Activated naive CD8-positive, alpha-beta T cell (primary cell): Measurements from ENCODE around the gene CDC14C.

Experiments
- H3K27ac Mint-ChIP-seq: one replicate; pipeline ENCODE4 v1.8.0; 2021; ENCODE audit warnings: mixed read lengths
- H3K27me3 Mint-ChIP-seq: one replicate; pipeline ENCODE4 v1.8.0; 2021; ENCODE audit warnings: mixed read lengths
- H3K36me3 Mint-ChIP-seq: one replicate; pipeline ENCODE4 v1.8.0; 2021; ENCODE audit warnings: mixed read lengths
- H3K4me1 Mint-ChIP-seq: one replicate; pipeline ENCODE4 v1.8.0; 2021; ENCODE audit warnings: low read depth, mixed read lengths
- H3K4me3 Mint-ChIP-seq: one replicate; pipeline ENCODE4 v1.8.0; 2021; ENCODE audit warnings: mild to moderate bottlenecking, mixed read lengths
- H3K9me3 Mint-ChIP-seq: one replicate; pipeline ENCODE4 v1.8.0; 2021; ENCODE audit warnings: low read depth, mixed read lengths

CDC14C gene

GRCh38 chr7:48943279-48943990 is 19.1 kb downstream of the CDC14C start:
- Mint-ChIP-seq H3K9me3 (peaks cover 3% of the 10 kb centered on the region), H3K27me3 (no peaks in the 10 kb centered on the region), H3K4me3 (no peak overlapping the region), H3K36me3 (no peaks in the 10 kb centered on the region), H3K4me1 (no peaks in the 10 kb centered on the region), H3K27ac (no peak overlapping the region)

DNA sequence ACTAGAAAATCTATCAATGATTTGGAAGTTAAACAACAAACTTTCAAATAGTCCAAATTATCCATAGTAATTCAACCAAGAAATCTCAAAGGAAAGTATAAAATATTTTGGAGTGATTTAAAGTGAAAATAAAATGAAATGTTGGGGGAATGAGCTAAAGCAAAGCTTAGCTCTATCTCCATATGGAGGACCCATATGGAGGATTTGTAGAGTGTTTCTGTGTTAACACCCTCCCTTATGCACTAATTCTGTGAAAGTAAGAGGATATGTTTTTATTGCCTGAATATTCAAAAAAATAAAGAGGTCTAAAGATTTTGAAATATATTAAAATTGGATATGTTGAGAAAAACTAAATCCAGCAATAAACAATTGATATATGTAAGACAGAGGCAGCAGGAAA is 31.6 kb downstream of the CDC14C start:
- Mint-ChIP-seq H3K4me1 (no peaks in the 10 kb centered on the region), H3K27me3 (no peaks in the 10 kb centered on the region), H3K36me3 (no peaks in the 10 kb centered on the region), H3K9me3 (peaks cover 4% of the 10 kb centered on the region), H3K27ac (no peak overlapping the region), H3K4me3 (no peak overlapping the region)

GRCh38 chr7:48959676-48960075 is 35.3 kb downstream of the CDC14C start:
- Mint-ChIP-seq H3K4me3 (no peak overlapping the region), H3K27me3 (no peaks in the 10 kb centered on the region), H3K27ac (no peak overlapping the region), H3K4me1 (no peaks in the 10 kb centered on the region), H3K36me3 (no peaks in the 10 kb centered on the region), H3K9me3 (peaks cover 4% of the 10 kb centered on the region)

DNA sequence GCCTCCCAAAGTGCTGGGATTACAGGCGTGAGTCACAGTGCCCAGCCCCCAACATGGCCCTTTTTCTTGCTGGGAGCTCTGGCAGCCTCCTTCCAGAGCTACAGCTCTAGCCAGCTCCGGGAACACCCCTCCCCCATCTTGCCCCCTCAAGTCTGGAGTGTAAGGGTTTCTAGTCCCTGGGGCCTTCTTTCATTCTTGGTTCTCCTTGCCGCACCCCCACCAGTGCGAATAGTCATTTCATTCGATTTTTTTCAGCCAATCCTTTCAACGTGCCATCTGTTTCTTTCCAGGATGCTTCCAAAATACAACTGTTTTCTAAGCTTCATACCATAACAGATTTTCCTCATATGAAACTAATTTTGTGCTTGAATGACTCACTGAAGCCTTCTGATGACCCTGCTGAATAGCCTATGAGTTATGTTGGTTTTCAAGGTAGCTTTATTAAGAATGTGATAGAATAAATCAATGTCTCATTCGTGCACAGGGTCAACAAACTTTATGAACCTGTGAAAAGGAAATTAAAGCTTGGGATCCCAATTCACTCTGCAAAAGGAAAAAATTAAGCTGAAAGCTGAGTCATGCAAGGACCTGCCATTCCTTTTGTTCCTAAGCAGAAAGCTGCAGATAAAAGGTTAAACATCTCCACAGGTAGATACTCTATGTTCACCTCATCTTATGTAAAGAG is 38.6 kb downstream of the CDC14C start:
- peaks cover 4% of the 10 kb centered on the region for H3K9me3 Mint-ChIP-seq
- H3K4me3 Mint-ChIP-seq = no peak overlapping the region
- no peak overlapping the region for H3K27ac Mint-ChIP-seq
- no peaks in the 10 kb centered on the region for H3K36me3 Mint-ChIP-seq
- H3K27me3 Mint-ChIP-seq = no peaks in the 10 kb centered on the region
- H3K4me1 Mint-ChIP-seq = no peaks in the 10 kb centered on the region

DNA sequence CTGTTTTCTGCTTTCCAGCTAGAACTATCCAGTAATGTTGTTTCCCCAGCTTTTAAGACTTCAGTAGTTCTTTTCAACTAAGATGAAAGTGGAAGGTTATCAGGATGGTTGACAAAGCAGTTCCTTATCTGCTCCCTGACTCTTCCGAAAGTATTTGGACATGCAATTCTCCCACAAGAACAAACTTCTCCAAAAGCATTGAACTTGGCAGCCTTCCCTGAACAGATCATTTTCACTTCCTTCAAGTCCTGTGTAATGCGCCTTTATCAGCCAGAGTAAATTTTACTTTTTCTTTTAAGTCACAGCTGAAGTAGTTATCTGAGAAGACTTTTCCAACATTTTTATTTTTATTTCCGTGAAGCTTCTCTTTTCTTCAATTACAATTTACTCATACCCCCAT is 39.7 kb downstream of the CDC14C start:
- no peaks in the 10 kb centered on the region for H3K27me3 Mint-ChIP-seq
- H3K36me3 Mint-ChIP-seq = no peaks in the 10 kb centered on the region
- peaks cover 4% of the 10 kb centered on the region for H3K9me3 Mint-ChIP-seq
- H3K27ac Mint-ChIP-seq = no peak overlapping the region
- no peaks in the 10 kb centered on the region for H3K4me1 Mint-ChIP-seq
- H3K4me3 Mint-ChIP-seq = no peak overlapping the region

GRCh38 chr7:48971173-48971572 is 46.8 kb downstream of the CDC14C start:
- H3K4me3 Mint-ChIP-seq = no peak overlapping the region
- no peaks in the 10 kb centered on the region for H3K4me1 Mint-ChIP-seq
- no peak overlapping the region for H3K27ac Mint-ChIP-seq
- H3K36me3 Mint-ChIP-seq = no peaks in the 10 kb centered on the region
- no peaks in the 10 kb centered on the region for H3K9me3 Mint-ChIP-seq
- no peaks in the 10 kb centered on the region for H3K27me3 Mint-ChIP-seq

DNA sequence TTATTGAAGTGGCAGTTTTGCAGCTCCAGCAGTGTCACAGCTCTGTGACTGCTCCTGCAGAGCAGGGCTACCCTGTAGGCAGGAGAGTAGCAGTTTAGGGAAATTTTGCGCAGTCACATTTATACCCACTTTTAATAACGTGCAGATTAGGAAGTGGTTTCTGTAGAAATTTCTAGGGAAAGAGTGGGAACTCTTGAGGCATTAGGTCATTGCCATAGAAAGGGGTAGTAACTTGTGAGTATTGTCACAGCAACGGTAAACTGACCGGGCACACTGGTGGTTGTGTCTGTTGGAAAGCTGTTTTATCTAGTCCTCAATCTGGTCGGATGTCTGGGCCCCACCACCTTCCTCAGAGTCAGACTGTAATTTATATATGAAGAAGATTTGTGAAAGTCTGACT is 51.9 kb downstream of the CDC14C start:
- H3K4me1 Mint-ChIP-seq = no peaks in the 10 kb centered on the region
- H3K27ac Mint-ChIP-seq = no peak overlapping the region
- no peaks in the 10 kb centered on the region for H3K36me3 Mint-ChIP-seq
- no peak overlapping the region for H3K4me3 Mint-ChIP-seq
- H3K9me3 Mint-ChIP-seq = no peaks in the 10 kb centered on the region
- no peaks in the 10 kb centered on the region for H3K27me3 Mint-ChIP-seq

DNA sequence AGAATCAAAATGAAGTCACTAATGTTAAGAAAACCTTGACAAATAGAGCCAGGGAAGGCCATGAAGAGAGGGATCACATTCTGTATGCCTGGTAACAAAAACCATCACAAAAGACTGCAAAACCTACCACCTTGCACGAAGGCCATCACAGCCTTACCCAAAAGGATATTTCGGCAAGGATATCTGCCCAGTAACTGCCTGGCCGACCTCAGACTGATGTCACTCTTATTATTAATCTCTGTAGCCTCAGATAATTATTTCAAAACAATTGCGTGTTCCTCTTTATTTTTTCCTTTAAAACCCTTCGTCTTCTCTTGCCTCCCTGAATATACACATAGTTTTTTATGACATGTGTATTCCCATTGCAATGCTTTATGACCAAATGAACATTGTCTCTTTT is 52.5 kb downstream of the CDC14C start:
- Mint-ChIP-seq H3K4me1 (no peaks in the 10 kb centered on the region), H3K36me3 (no peaks in the 10 kb centered on the region), H3K9me3 (no peaks in the 10 kb centered on the region), H3K27me3 (no peaks in the 10 kb centered on the region), H3K4me3 (no peak overlapping the region), H3K27ac (no peak overlapping the region)
